OCI-LY1 (cell line): ENCODE results near the gene CNPY4.

Experiments used
- H2AFZ ChIP-seq: fragments of 200-600 bp; sonication (generic), shearing (Covaris generic); 2 replicates; pipeline ENCODE4 v1.6.0; 2014; ENCODE audit warnings: antibody characterized with exemption, mild to moderate bottlenecking, low read length
- H3F3A ChIP-seq: fragments of 200-600 bp; sonication (generic), shearing (Covaris generic); 2 replicates; pipeline ENCODE4 v1.6.0; 2014; ENCODE audit warnings: mild to moderate bottlenecking, antibody characterized with exemption, low read length, moderate library complexity; ENCODE audit not compliant: insufficient read depth
- H3K27ac ChIP-seq: fragments of 200-600 bp; sonication (generic); 2 replicates; pipeline ENCODE4 v1.5.1; 2014; ENCODE audit warnings: low read length, mixed run types, mild to moderate bottlenecking, low read depth; ENCODE audit not compliant: poor library complexity, severe bottlenecking
- H3K27me3 ChIP-seq: fragments of 200-600 bp; sonication (generic); 2 replicates; pipeline ENCODE4 v1.6.0; 2014; ENCODE audit warnings: antibody characterized with exemption, mild to moderate bottlenecking, low read length, moderate library complexity; ENCODE audit not compliant: insufficient read depth
- H3K36me3 ChIP-seq: fragments of 200-600 bp; sonication (generic); 2 replicates; pipeline ENCODE4 v1.6.1; 2014; ENCODE audit warnings: mild to moderate bottlenecking, antibody characterized with exemption, low read length, moderate library complexity, mixed read lengths; ENCODE audit not compliant: insufficient read depth
- H3K4me1 ChIP-seq: fragments of 200-600 bp; sonication (generic); 2 replicates; pipeline ENCODE4 v1.5.1; 2014; ENCODE audit warnings: mild to moderate bottlenecking, low read length, moderate library complexity; ENCODE audit not compliant: insufficient read depth, severe bottlenecking
- H3K4me2 ChIP-seq: fragments of 200-600 bp; sonication (generic), shearing (Covaris generic); 2 replicates; pipeline ENCODE4 v1.6.1; 2014; ENCODE audit warnings: low read length
- H3K4me3 ChIP-seq: fragments of 200-600 bp; sonication (generic); 2 replicates; pipeline ENCODE4 v1.5.1; 2014; ENCODE audit warnings: low read length, low read depth, mild to moderate bottlenecking, mixed read lengths; ENCODE audit not compliant: poor library complexity, severe bottlenecking
- H3K79me2 ChIP-seq: fragments of 200-600 bp; shearing (Covaris generic); 2 replicates; pipeline ENCODE4 v1.6.1; 2016; ENCODE audit warnings: mixed run types, low read length, mixed read lengths; ENCODE audit not compliant: insufficient read depth
- H3K9ac ChIP-seq: fragments of 200-600 bp; sonication (generic), shearing (Covaris generic); 2 replicates; pipeline ENCODE4 v1.6.1; 2014; ENCODE audit warnings: mild to moderate bottlenecking, low read length, mixed read lengths
- H3K9me2 ChIP-seq: fragments of 200-600 bp; sonication (generic), shearing (Covaris generic); 2 replicates; pipeline ENCODE4 v1.6.1; 2014; ENCODE audit warnings: low read depth, mild to moderate bottlenecking, low read length, mixed read lengths
- H3K9me3 ChIP-seq: fragments of 200-600 bp; shearing (Covaris generic); 2 replicates; pipeline ENCODE4 v1.6.1; 2014; ENCODE audit warnings: low read length, mixed read lengths
- H4K20me1 ChIP-seq: fragments of 200-600 bp; sonication (generic), shearing (Covaris generic); 2 replicates; pipeline ENCODE4 v1.6.0; 2016; ENCODE audit warnings: mild to moderate bottlenecking, low read length; ENCODE audit not compliant: insufficient read depth
- CTCF ChIP-seq: fragments of 200-600 bp; sonication (generic), shearing (Covaris generic); IDR thresholded peaks from 2 replicates; pipeline ENCODE4 v1.5.1; 2017; ENCODE audit warnings: mild to moderate bottlenecking, antibody characterized with exemption, low read length, moderate library complexity, mixed read lengths
- EZH2 ChIP-seq: fragments of 200-600 bp; sonication (generic), shearing (Covaris generic); IDR thresholded peaks from 2 replicates; pipeline ENCODE4 v1.8.0; 2017; ENCODE audit warnings: borderline replicate concordance, mixed run types, mild to moderate bottlenecking, antibody characterized with exemption, low read length, moderate library complexity, mixed read lengths

CNPY4 gene

GRCh38 chr7:100093054-100093453 is 26.4 kb upstream of the CNPY4 start:
- no peak for TF ChIP-seq CTCF
- TF ChIP-seq EZH2: no peak
- H3K27ac ChIP-seq: no peak overlapping the region
- H3K4me1 ChIP-seq: peaks cover 20% of the 10 kb centered on the region
- H2AFZ ChIP-seq: no peak overlapping the region
- no peak overlapping the region for H3K4me2 ChIP-seq
- no peaks in the 10 kb centered on the region for H3K9me3 ChIP-seq
- peaks cover 79% of the 10 kb centered on the region for H3K36me3 ChIP-seq
- peaks cover 28% of the 10 kb centered on the region for H3F3A ChIP-seq
- H3K4me3 ChIP-seq: no peak overlapping the region
- no peaks in the 10 kb centered on the region for H3K27me3 ChIP-seq
- H3K9ac ChIP-seq: no peak overlapping the region
- H3K79me2 ChIP-seq: no peaks in the 10 kb centered on the region
- H4K20me1 ChIP-seq: no peaks in the 10 kb centered on the region
- no peaks in the 10 kb centered on the region for H3K9me2 ChIP-seq

GRCh38 chr7:100093498-100093897 is 25.9 kb upstream of the CNPY4 start:
- Histone ChIP-seq H3K4me2 (no peak overlapping the region), H3K9me3 (no peaks in the 10 kb centered on the region), H3K36me3 (peaks cover 84% of the 10 kb centered on the region), H4K20me1 (no peaks in the 10 kb centered on the region), H3K27me3 (no peaks in the 10 kb centered on the region), H3K4me1 (peaks cover 16% of the 10 kb centered on the region), H3K9ac (no peak overlapping the region), H3K4me3 (no peak overlapping the region), H3K27ac (no peak overlapping the region), H2AFZ (no peak overlapping the region), H3K79me2 (no peaks in the 10 kb centered on the region), H3F3A (peaks cover 28% of the 10 kb centered on the region), H3K9me2 (no peaks in the 10 kb centered on the region)
- no peak for TF ChIP-seq CTCF
- TF ChIP-seq EZH2: no peak

GRCh38 chr7:100093925-100094486 is 25.4 kb upstream of the CNPY4 start:
- no peaks in the 10 kb centered on the region for H4K20me1 ChIP-seq
- H3K4me1 ChIP-seq: peaks cover 14% of the 10 kb centered on the region
- no peak overlapping the region for H3K4me2 ChIP-seq
- H3K36me3 ChIP-seq: peaks cover 89% of the 10 kb centered on the region
- no peak overlapping the region for H3K27ac ChIP-seq
- H3K9ac ChIP-seq: no peak overlapping the region
- no peaks in the 10 kb centered on the region for H3K9me3 ChIP-seq
- TF ChIP-seq CTCF (no peak), EZH2 (no peak)
- no peaks in the 10 kb centered on the region for H3K79me2 ChIP-seq
- H2AFZ ChIP-seq: no peak overlapping the region
- no peaks in the 10 kb centered on the region for H3K27me3 ChIP-seq
- no peak overlapping the region for H3K4me3 ChIP-seq
- peaks cover 28% of the 10 kb centered on the region for H3F3A ChIP-seq
- no peaks in the 10 kb centered on the region for H3K9me2 ChIP-seq
